K562 (cell line): ENCODE data around the gene SLCO2B1. TPM values are rescaled to one million over a fixed set of nuclear protein-coding genes. Genes with fewer than 3 reads are reported as not detected.

ENCODE experiments used
- NBN ChIP-seq: fragments of 450-650 bp; IDR thresholded peaks from 2 replicates; pipeline ENCODE4 v1.6.1; 2016; ENCODE audit warnings: low read depth, mild to moderate bottlenecking
- polyA plus RNA-seq, 8 experiments: library from polyadenylated mRNA; depleted of rRNA in 4 of 8; stranded (reverse) in 5 of 8; unstranded in 3 of 8; fragments of >200 nt; fragmentation: Nextera tagmentation in 2 of 8; fragmentation: Illumina TruSeq in 1 of 8; extraction: Ambion mirVana in 2 of 8; extraction: Trizol in 1 of 8; gene quantifications; 2 replicates each; pipeline versions ENCODE4 v1.2.1 to v1.2.3, GENCODE V29; 2011 to 2014; ENCODE audit warnings: inconsistent platforms in 1 of 8, missing spikeins in 1 of 8
- total RNA-seq, 7 experiments: library from RNA; depleted of rRNA in 6 of 7; stranded (reverse); fragments of >200 nt in 6 of 7; fragmentation: Illumina TruSeq in 2 of 7; extraction: Trizol in 2 of 7; gene quantifications; 2 replicates each; pipeline versions ENCODE4 v1.2.1 to v1.2.3, GENCODE V29; 2011 to 2021; ENCODE audit warnings: low replicate concordance in 1 of 7
- TF ChIP-seq, protein P1 (sequence below): fragments of 450-650 bp; IDR thresholded peaks from 2 replicates; pipeline ENCODE4 v1.6.1; 2016; ENCODE audit warnings: mild to moderate bottlenecking, moderate library complexity

The SLCO2B1 gene
- total and polyA plus RNA-seq, 9 of the 15 experiments (the other 6 are each of a cell fraction or from before 2014, with no cell fraction given), result 0.70 to 14.7 (median 7.6) TPM

DNA sequence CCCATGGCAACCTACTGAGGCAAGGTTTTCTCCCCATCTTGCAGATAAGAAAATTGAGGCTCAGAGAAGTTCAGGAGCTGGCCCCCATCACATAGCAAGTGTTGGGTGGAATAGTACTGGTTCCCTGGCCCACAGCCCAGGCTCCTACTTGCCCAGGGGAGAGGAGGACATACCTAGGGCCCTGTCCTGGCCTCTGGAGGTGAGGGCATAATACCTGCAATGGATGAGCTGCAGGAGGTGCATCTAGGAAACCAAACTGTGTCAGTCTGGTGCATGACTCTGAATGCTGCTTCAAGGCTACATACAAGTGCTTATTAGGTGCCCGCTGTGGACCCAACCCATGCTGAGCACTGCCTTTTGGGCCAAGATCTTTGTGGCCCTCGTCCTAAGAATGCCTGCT is 49.6 kb downstream of the SLCO2B1 start (continued):
- TF ChIP-seq, protein P1, sequence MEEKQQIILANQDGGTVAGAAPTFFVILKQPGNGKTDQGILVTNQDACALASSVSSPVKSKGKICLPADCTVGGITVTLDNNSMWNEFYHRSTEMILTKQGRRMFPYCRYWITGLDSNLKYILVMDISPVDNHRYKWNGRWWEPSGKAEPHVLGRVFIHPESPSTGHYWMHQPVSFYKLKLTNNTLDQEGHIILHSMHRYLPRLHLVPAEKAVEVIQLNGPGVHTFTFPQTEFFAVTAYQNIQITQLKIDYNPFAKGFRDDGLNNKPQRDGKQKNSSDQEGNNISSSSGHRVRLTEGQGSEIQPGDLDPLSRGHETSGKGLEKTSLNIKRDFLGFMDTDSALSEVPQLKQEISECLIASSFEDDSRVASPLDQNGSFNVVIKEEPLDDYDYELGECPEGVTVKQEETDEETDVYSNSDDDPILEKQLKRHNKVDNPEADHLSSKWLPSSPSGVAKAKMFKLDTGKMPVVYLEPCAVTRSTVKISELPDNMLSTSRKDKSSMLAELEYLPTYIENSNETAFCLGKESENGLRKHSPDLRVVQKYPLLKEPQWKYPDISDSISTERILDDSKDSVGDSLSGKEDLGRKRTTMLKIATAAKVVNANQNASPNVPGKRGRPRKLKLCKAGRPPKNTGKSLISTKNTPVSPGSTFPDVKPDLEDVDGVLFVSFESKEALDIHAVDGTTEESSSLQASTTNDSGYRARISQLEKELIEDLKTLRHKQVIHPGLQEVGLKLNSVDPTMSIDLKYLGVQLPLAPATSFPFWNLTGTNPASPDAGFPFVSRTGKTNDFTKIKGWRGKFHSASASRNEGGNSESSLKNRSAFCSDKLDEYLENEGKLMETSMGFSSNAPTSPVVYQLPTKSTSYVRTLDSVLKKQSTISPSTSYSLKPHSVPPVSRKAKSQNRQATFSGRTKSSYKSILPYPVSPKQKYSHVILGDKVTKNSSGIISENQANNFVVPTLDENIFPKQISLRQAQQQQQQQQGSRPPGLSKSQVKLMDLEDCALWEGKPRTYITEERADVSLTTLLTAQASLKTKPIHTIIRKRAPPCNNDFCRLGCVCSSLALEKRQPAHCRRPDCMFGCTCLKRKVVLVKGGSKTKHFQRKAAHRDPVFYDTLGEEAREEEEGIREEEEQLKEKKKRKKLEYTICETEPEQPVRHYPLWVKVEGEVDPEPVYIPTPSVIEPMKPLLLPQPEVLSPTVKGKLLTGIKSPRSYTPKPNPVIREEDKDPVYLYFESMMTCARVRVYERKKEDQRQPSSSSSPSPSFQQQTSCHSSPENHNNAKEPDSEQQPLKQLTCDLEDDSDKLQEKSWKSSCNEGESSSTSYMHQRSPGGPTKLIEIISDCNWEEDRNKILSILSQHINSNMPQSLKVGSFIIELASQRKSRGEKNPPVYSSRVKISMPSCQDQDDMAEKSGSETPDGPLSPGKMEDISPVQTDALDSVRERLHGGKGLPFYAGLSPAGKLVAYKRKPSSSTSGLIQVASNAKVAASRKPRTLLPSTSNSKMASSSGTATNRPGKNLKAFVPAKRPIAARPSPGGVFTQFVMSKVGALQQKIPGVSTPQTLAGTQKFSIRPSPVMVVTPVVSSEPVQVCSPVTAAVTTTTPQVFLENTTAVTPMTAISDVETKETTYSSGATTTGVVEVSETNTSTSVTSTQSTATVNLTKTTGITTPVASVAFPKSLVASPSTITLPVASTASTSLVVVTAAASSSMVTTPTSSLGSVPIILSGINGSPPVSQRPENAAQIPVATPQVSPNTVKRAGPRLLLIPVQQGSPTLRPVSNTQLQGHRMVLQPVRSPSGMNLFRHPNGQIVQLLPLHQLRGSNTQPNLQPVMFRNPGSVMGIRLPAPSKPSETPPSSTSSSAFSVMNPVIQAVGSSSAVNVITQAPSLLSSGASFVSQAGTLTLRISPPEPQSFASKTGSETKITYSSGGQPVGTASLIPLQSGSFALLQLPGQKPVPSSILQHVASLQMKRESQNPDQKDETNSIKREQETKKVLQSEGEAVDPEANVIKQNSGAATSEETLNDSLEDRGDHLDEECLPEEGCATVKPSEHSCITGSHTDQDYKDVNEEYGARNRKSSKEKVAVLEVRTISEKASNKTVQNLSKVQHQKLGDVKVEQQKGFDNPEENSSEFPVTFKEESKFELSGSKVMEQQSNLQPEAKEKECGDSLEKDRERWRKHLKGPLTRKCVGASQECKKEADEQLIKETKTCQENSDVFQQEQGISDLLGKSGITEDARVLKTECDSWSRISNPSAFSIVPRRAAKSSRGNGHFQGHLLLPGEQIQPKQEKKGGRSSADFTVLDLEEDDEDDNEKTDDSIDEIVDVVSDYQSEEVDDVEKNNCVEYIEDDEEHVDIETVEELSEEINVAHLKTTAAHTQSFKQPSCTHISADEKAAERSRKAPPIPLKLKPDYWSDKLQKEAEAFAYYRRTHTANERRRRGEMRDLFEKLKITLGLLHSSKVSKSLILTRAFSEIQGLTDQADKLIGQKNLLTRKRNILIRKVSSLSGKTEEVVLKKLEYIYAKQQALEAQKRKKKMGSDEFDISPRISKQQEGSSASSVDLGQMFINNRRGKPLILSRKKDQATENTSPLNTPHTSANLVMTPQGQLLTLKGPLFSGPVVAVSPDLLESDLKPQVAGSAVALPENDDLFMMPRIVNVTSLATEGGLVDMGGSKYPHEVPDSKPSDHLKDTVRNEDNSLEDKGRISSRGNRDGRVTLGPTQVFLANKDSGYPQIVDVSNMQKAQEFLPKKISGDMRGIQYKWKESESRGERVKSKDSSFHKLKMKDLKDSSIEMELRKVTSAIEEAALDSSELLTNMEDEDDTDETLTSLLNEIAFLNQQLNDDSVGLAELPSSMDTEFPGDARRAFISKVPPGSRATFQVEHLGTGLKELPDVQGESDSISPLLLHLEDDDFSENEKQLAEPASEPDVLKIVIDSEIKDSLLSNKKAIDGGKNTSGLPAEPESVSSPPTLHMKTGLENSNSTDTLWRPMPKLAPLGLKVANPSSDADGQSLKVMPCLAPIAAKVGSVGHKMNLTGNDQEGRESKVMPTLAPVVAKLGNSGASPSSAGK, result no peak
- no peak for TF ChIP-seq NBN
- TF ChIP-seq, all 486 proteins: peak for 0
